Endothelial cell of umbilical vein (primary cell): Measurements from ENCODE around the gene GTPBP3. TPM values are rescaled to one million over a fixed set of nuclear protein-coding genes. Genes with fewer than 3 reads are reported as not detected.

Experiments
- BruUV-seq: library from RNA; stranded (reverse); fragments of 400-500 nt; replicated peaks from 2 replicates; lab custom pipeline; 2021; lab: Mats Ljungman, UMichigan
- CTCF ChIA-PET: fragments of 300-600, 350-600 bp; sonication (Branson Sonifier 250); formaldehyde crosslinking; loops from one replicate; lab custom pipeline; 2021; ENCODE audit warnings: antibody characterized with exemption, inconsistent platforms; lab: Charles Lee
- POLR2A ChIA-PET: fragments of 300-600, 350-600 bp; sonication (Branson Sonifier 250); formaldehyde crosslinking; loops from one replicate; lab custom pipeline; 2021; ENCODE audit warnings: antibody characterized with exemption, inconsistent platforms; lab: Charles Lee
- DNase-seq: peaks from one replicate; pipeline ENCODE4 v3.0.0-alpha.2; 2011; ENCODE audit warnings: low read depth, low spot score
- FAIRE-seq: peaks from 2 replicates; lab custom pipeline; 2011; peaks lifted over from hg19 to GRCh38; lab: Jason Lieb, UNC
- H2AFZ ChIP-seq: 2 replicates; pipeline ENCODE4 v1.6.0; 2012; ENCODE audit warnings: low read depth, low read length, control low read depth, inconsistent platforms
- H3K27ac ChIP-seq: 2 replicates; pipeline ENCODE4 v1.5.1; 2011; ENCODE audit warnings: low read depth, mild to moderate bottlenecking, control low read depth, low read length, moderate library complexity; ENCODE audit not compliant: insufficient read depth
- H3K27me3 ChIP-seq, 2 experiments: 2 replicates each; pipeline versions ENCODE4 v1.6.0 to v1.6.1; 2011; ENCODE audit warnings: low read length in 2 of 2, mixed read lengths in 1 of 2; ENCODE audit not compliant: control insufficient read depth in 2 of 2, insufficient read depth in 2 of 2
- H3K36me3 ChIP-seq, 2 experiments: 2 replicates in 1 of 2; 3 replicates in 1 of 2; pipeline ENCODE4 v1.5.1; 2011; ENCODE audit warnings: low read length in 2 of 2, mild to moderate bottlenecking in 1 of 2, moderate library complexity in 1 of 2; ENCODE audit not compliant: control insufficient read depth in 2 of 2, insufficient read depth in 2 of 2; ENCODE audit errors: extremely low read depth in 1 of 2
- H3K4me1 ChIP-seq: 3 replicates; pipeline ENCODE4 v1.5.1; 2011; ENCODE audit warnings: mild to moderate bottlenecking, low read length; ENCODE audit not compliant: control insufficient read depth, insufficient read depth; ENCODE audit errors: extremely low read depth
- H3K4me2 ChIP-seq: 2 replicates; pipeline ENCODE4 v1.6.1; 2011; ENCODE audit warnings: low read length, control low read depth, mixed read lengths; ENCODE audit not compliant: insufficient read depth
- H3K4me3 ChIP-seq, 3 experiments: fragments of 200-600 bp in 1 of 3; sonication (generic), shearing (Covaris generic) in 1 of 3; replicated peaks in 1 of 3; 2 replicates each; pipeline ENCODE4 v1.5.1; 2011 to 2016; ENCODE audit warnings: control low read depth in 3 of 3, low read length in 3 of 3, mild to moderate bottlenecking in 2 of 3, inconsistent platforms in 1 of 3, low read depth in 1 of 3, moderate library complexity in 1 of 3; ENCODE audit not compliant: insufficient read depth in 1 of 3
- H3K79me2 ChIP-seq: 2 replicates; pipeline ENCODE4 v1.6.0; 2012; ENCODE audit warnings: low read length, inconsistent platforms; ENCODE audit not compliant: control insufficient read depth, insufficient read depth
- H3K9ac ChIP-seq: replicated peaks from 2 replicates; pipeline ENCODE3; 2011; ENCODE audit warnings: low read length, control low read depth; ENCODE audit not compliant: insufficient read depth; ENCODE audit errors: extremely low read depth
- H3K9me1 ChIP-seq: replicated peaks from 3 replicates; pipeline ENCODE4 v1.6.0; 2011; ENCODE audit warnings: mild to moderate bottlenecking, low read length; ENCODE audit not compliant: control insufficient read depth, insufficient read depth; ENCODE audit errors: extremely low read depth
- H3K9me3 ChIP-seq: replicated peaks from 2 replicates; pipeline ENCODE4 v1.5.1; 2012; ENCODE audit warnings: low read length, inconsistent platforms; ENCODE audit not compliant: control insufficient read depth, insufficient read depth
- H4K20me1 ChIP-seq: replicated peaks from 2 replicates; pipeline ENCODE3; 2011; ENCODE audit warnings: mild to moderate bottlenecking, low read length; ENCODE audit not compliant: control insufficient read depth, insufficient read depth; ENCODE audit errors: extremely low read depth
- EZH2 ChIP-seq: IDR thresholded peaks from 2 replicates; pipeline ENCODE4 v1.6.1; 2012; ENCODE audit warnings: borderline replicate concordance, low read depth, mild to moderate bottlenecking, moderate library complexity, low read length, inconsistent platforms; ENCODE audit not compliant: severe bottlenecking
- FOS ChIP-seq: IDR thresholded peaks from 2 replicates; pipeline ENCODE4 v1.6.1; 2011; ENCODE audit warnings: mild to moderate bottlenecking, low read length, moderate library complexity, borderline replicate concordance; ENCODE audit not compliant: insufficient read depth
- JUN ChIP-seq: IDR thresholded peaks from 2 replicates; pipeline ENCODE4 v1.6.1; 2011; ENCODE audit warnings: borderline replicate concordance, low read depth; ENCODE audit not compliant: insufficient read length, insufficient read depth
- MYC ChIP-seq: IDR thresholded peaks from one replicate; pipeline ENCODE4 v1.6.1; 2011; ENCODE audit warnings: mild to moderate bottlenecking, low read depth, low read length
- POLR2A ChIP-seq: IDR thresholded peaks from 2 replicates; pipeline ENCODE4 v1.6.1; 2012; ENCODE audit warnings: low read depth, mild to moderate bottlenecking, control low read depth, low read length
- POLR2AphosphoS5 ChIP-seq: IDR thresholded peaks from 2 replicates; pipeline ENCODE4 v1.6.1; 2012; ENCODE audit warnings: low read depth, mild to moderate bottlenecking, control low read depth, low read length, moderate library complexity; ENCODE audit not compliant: insufficient read depth
- dilution Hi-C: fragments of 300-500 bp; cut with MboI; formaldehyde crosslinking; loops from one replicate; pipeline ENCODE4 v1.15.0; 2019; ENCODE audit warnings: low sequenced_read_pairs; ENCODE audit not compliant: extremely low pct_ligation_motif_present
- intact Hi-C: fragments of 100-400 bp; cut with micrococcal nuclease; formaldehyde crosslinking; loops from one replicate; pipeline ENCODE4 v1.10.0; 2022
- polyA plus RNA-seq, 4 experiments: library from polyadenylated mRNA; depleted of rRNA in 3 of 4; stranded (reverse) in 3 of 4; unstranded in 1 of 4; fragments of >200 nt; gene quantifications; 2 replicates each; pipeline versions ENCODE4 v1.2.1 to v1.2.3, GENCODE V29; 2011 to 2012; ENCODE audit warnings: missing spikeins in 1 of 4
- total RNA-seq: library from RNA; stranded (reverse); gene quantifications from 2 replicates; pipeline ENCODE4 v1.2.3, GENCODE V29; 2021
- TF ChIP-seq, protein P1 (sequence below), 2 donors: IDR thresholded peaks; 1 replicate in 1 of 2; 2 replicates in 1 of 2; pipeline ENCODE4 v1.5.1; 2011; ENCODE audit warnings: low read length in 2 of 2, mild to moderate bottlenecking in 2 of 2, moderate library complexity in 2 of 2, control low read depth in 1 of 2, inconsistent platforms in 1 of 2, low read depth in 1 of 2; ENCODE audit not compliant: insufficient read depth in 1 of 2; ENCODE audit errors: extremely low read depth in 1 of 2
- TF ChIP-seq, protein P2 (sequence below): IDR thresholded peaks from 2 replicates; pipeline ENCODE4 v1.6.1; 2011; ENCODE audit not compliant: insufficient read depth, insufficient read length

Gene GTPBP3
- total and polyA plus RNA-seq, 2 donors (not counting 3 experiments of a cell fraction or from before 2014, with no cell fraction given) = 12.7 to 34.7 TPM

DNA sequence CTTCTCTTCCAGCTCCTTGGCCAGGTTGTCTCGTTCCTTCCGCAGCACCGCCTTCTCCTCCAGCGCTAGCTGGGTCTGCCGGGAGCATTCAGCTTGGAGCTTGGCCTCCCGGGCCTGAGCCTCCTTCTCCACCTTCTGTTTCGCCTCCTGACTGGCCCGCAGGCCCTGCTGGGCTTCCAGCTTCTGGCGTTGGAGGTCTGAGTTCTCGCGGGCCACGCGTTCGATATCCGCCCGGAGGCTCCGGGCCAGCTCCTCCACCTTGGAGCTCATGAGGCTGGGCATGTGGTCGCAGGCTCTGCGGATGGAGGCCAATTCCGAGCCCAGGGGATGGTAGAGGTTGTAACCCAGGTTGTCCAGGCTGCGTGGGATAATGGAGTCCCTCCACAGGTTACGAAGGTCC, 28.0 kb downstream of the GTPBP3 start:
- Histone ChIP-seq H3K9ac (no peak overlapping the region), H3K27me3 (peaks cover 0 to 3% of the 10 kb centered on the region in 2 experiments), H3K27ac (no peak overlapping the region), H3K9me3 (no peaks in the 10 kb centered on the region), H3K4me2 (no peak overlapping the region), H3K9me1 (no peaks in the 10 kb centered on the region), H3K4me3 (no peak overlapping the region), H3K79me2 (no peaks in the 10 kb centered on the region), H4K20me1 (no peaks in the 10 kb centered on the region), H3K36me3 (no peaks in the 10 kb centered on the region), H2AFZ (no peak overlapping the region), H3K4me1 (peaks cover 2% of the 10 kb centered on the region)
- CTCF ChIA-PET = interaction anchor here (0.8 to 1.5 kb wide), 4 partner anchors 10 to 100 kb away, joined by 3 to 7 read pairs (median 4); partner anchors contain the start of gene PLVAP
- dilution Hi-C loops = no loop called here
- no peak for FAIRE-seq
- intact Hi-C loops = no loop called here
- BruUV-seq = no TSS peak
- no peak for DNase-seq
- no peak for TF ChIP-seq MYC
- no peak for TF ChIP-seq EZH2
- no peak for TF ChIP-seq JUN
- TF ChIP-seq, protein P1, sequence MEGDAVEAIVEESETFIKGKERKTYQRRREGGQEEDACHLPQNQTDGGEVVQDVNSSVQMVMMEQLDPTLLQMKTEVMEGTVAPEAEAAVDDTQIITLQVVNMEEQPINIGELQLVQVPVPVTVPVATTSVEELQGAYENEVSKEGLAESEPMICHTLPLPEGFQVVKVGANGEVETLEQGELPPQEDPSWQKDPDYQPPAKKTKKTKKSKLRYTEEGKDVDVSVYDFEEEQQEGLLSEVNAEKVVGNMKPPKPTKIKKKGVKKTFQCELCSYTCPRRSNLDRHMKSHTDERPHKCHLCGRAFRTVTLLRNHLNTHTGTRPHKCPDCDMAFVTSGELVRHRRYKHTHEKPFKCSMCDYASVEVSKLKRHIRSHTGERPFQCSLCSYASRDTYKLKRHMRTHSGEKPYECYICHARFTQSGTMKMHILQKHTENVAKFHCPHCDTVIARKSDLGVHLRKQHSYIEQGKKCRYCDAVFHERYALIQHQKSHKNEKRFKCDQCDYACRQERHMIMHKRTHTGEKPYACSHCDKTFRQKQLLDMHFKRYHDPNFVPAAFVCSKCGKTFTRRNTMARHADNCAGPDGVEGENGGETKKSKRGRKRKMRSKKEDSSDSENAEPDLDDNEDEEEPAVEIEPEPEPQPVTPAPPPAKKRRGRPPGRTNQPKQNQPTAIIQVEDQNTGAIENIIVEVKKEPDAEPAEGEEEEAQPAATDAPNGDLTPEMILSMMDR (IDR thresholded peaks at IDR 0.05; ENCODE audit: extremely low read depth in 1 of 2, insufficient read depth in 1 of 2, low read depth in 1 of 2, low read length in 2 of 2) = no peak
- no peak for TF ChIP-seq FOS
- TF ChIP-seq, protein P2, sequence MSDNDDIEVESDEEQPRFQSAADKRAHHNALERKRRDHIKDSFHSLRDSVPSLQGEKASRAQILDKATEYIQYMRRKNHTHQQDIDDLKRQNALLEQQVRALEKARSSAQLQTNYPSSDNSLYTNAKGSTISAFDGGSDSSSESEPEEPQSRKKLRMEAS = no peak
- TF ChIP-seq POLR2AphosphoS5 = no peak
- no peak for TF ChIP-seq POLR2A
- POLR2A ChIA-PET = no interaction called here
